Neural crest cell (in vitro differentiated cells): ENCODE results near the gene SND1. TPM values are rescaled to one million over a fixed set of nuclear protein-coding genes. Genes with fewer than 3 reads are reported as not detected.
A peak's percentile ranks its signal among the peaks of the same experiment; 100 is the strongest.

ENCODE experiments used
- DNase-seq: peaks from one replicate; pipeline ENCODE4 v3.0.0; 2021; ENCODE audit warnings: low read depth, mixed read lengths, low spot score
- H3K27ac Mint-ChIP-seq: one replicate; pipeline ENCODE4 v1.8.0; 2021; ENCODE audit warnings: mild to moderate bottlenecking, mixed read lengths; ENCODE audit not compliant: unreplicated experiment
- H3K27me3 Mint-ChIP-seq: 2 replicates; pipeline ENCODE4 v1.8.0; 2021; ENCODE audit warnings: low read depth, mild to moderate bottlenecking, mixed read lengths
- H3K36me3 Mint-ChIP-seq: 2 replicates; pipeline ENCODE4 v1.8.0; 2021; ENCODE audit warnings: low read depth, mild to moderate bottlenecking, mixed read lengths
- H3K4me1 Mint-ChIP-seq: 2 replicates; pipeline ENCODE4 v1.8.0; 2021; ENCODE audit warnings: mixed read lengths
- H3K4me3 Mint-ChIP-seq: one replicate; pipeline ENCODE4 v1.8.0; 2021; ENCODE audit warnings: mild to moderate bottlenecking, mixed read lengths
- H3K9me3 Mint-ChIP-seq: 2 replicates; pipeline ENCODE4 v1.8.0; 2021; ENCODE audit warnings: mixed read lengths
- CTCF ChIP-seq: fragments of 200-600 bp; sonication (generic); conservative IDR thresholded peaks from 2 replicates; pipeline ENCODE4 v1.5.0; 2021; ENCODE audit warnings: antibody characterized with exemption, mild to moderate bottlenecking
- total RNA-seq: library from RNA; stranded (reverse); gene quantifications from 2 replicates; pipeline ENCODE4 v1.2.1, GENCODE V29; 2021

SND1 gene
- total RNA-seq, 1 donor from 2014 or later: 184 TPM

- no peaks in the 10 kb centered on the region for H3K27me3 Mint-ChIP-seq
- no peak overlapping the region for H3K4me3 Mint-ChIP-seq
- peaks cover 12% of the 10 kb centered on the region for H3K36me3 Mint-ChIP-seq
- DNase-seq: no peak
- peaks cover 6% of the 10 kb centered on the region for H3K9me3 Mint-ChIP-seq
- no peak for TF ChIP-seq CTCF
- peaks cover 10% of the 10 kb centered on the region for H3K4me1 Mint-ChIP-seq
- H3K27ac Mint-ChIP-seq: no peak overlapping the region
Measured at GRCh38 chr7:127983804-127984332, 331.9 kb downstream of the SND1 start.

- no peak for TF ChIP-seq CTCF
- Mint-ChIP-seq H3K4me3 (no peak overlapping the region), H3K27ac (peak overlapping the region; percentile 29), H3K36me3 (peaks cover 3% of the 10 kb centered on the region), H3K9me3 (no peaks in the 10 kb centered on the region), H3K27me3 (no peaks in the 10 kb centered on the region), H3K4me1 (peaks cover 1% of the 10 kb centered on the region)
- no peak for DNase-seq
Measured at GRCh38 chr7:127986581-127987521, 334.9 kb downstream of the SND1 start.

- H3K36me3 Mint-ChIP-seq: peaks cover 5% of the 10 kb centered on the region
- H3K4me1 Mint-ChIP-seq: no peaks in the 10 kb centered on the region
- TF ChIP-seq CTCF: no peak
- DNase-seq: no peak
- no peak overlapping the region for H3K4me3 Mint-ChIP-seq
- no peaks in the 10 kb centered on the region for H3K9me3 Mint-ChIP-seq
- H3K27ac Mint-ChIP-seq: no peak overlapping the region
- H3K27me3 Mint-ChIP-seq: no peaks in the 10 kb centered on the region
Measured at GRCh38 chr7:127988751-127989150, 336.8 kb downstream of the SND1 start.

GRCh38 chr7:127993317-127993716, 341.3 kb downstream of the SND1 start:
- Mint-ChIP-seq H3K9me3 (no peaks in the 10 kb centered on the region), H3K27ac (no peak overlapping the region), H3K4me1 (peaks cover 27% of the 10 kb centered on the region), H3K27me3 (no peaks in the 10 kb centered on the region), H3K4me3 (no peak overlapping the region), H3K36me3 (peaks cover 6% of the 10 kb centered on the region)
- no peak for DNase-seq
- TF ChIP-seq CTCF: no peak

GRCh38 chr7:127993987-127994386, 342.0 kb downstream of the SND1 start:
- no peak for TF ChIP-seq CTCF
- DNase-seq: no peak
- no peaks in the 10 kb centered on the region for H3K9me3 Mint-ChIP-seq
- no peaks in the 10 kb centered on the region for H3K27me3 Mint-ChIP-seq
- no peak overlapping the region for H3K27ac Mint-ChIP-seq
- H3K4me3 Mint-ChIP-seq: no peak overlapping the region
- H3K36me3 Mint-ChIP-seq: peaks cover 6% of the 10 kb centered on the region
- peaks cover 27% of the 10 kb centered on the region for H3K4me1 Mint-ChIP-seq
